ENCODE data around the gene LGALS3BP. TPM values are rescaled to one million over a fixed set of nuclear protein-coding genes. Genes with fewer than 3 reads are reported as not detected.

LGALS3BP gene
- total RNA-seq, 1 donor from 2014 or later: 78.5 TPM

- no peak overlapping the region for H3K4me3 Mint-ChIP-seq
- intact Hi-C loops (cut with micrococcal nuclease): no loop called here
- no peaks in the 10 kb centered on the region for H3K9me3 Mint-ChIP-seq
- DNase-seq (ENCODE audit: low spot score): no peak
- no peaks in the 10 kb centered on the region for H3K4me1 Mint-ChIP-seq (ENCODE audit: low read depth)
- peaks cover 25% of the 10 kb centered on the region for H3K36me3 Mint-ChIP-seq (ENCODE audit: low read depth)
- no peak overlapping the region for H3K27ac Mint-ChIP-seq
- no peaks in the 10 kb centered on the region for H3K27me3 Mint-ChIP-seq (ENCODE audit: insufficient read depth)
Measured at GRCh38 chr17:78999947-79000395, 20.2 kb upstream of the LGALS3BP start.

GRCh38 chr17:78999056-78999768 lies 19.5 kb upstream of the LGALS3BP start:
- intact Hi-C loops (cut with micrococcal nuclease): no loop called here
- peaks cover 25% of the 10 kb centered on the region for H3K36me3 Mint-ChIP-seq (ENCODE audit: low read depth)
- no peak for DNase-seq (ENCODE audit: low spot score)
- H3K4me1 Mint-ChIP-seq (ENCODE audit: low read depth): no peaks in the 10 kb centered on the region
- no peaks in the 10 kb centered on the region for H3K27me3 Mint-ChIP-seq (ENCODE audit: insufficient read depth)
- H3K9me3 Mint-ChIP-seq: no peaks in the 10 kb centered on the region
- no peak overlapping the region for H3K27ac Mint-ChIP-seq
- no peak overlapping the region for H3K4me3 Mint-ChIP-seq

- DNase-seq (ENCODE audit: low spot score): no peak
- Mint-ChIP-seq H3K4me3 (no peak overlapping the region), H3K27me3 (ENCODE audit: insufficient read depth) (no peaks in the 10 kb centered on the region), H3K4me1 (ENCODE audit: low read depth) (peaks cover 2% of the 10 kb centered on the region), H3K36me3 (ENCODE audit: low read depth) (peaks cover 28% of the 10 kb centered on the region), H3K9me3 (no peaks in the 10 kb centered on the region), H3K27ac (no peak overlapping the region)
- intact Hi-C loops (cut with micrococcal nuclease): no loop called here
Measured at GRCh38 chr17:78998311-78999055, 18.8 kb upstream of the LGALS3BP start.

GRCh38 chr17:78997881-78998280 lies 18.2 kb upstream of the LGALS3BP start:
- H3K4me3 Mint-ChIP-seq: no peak overlapping the region
- intact Hi-C loops (cut with micrococcal nuclease): no loop called here
- peaks cover 8% of the 10 kb centered on the region for H3K4me1 Mint-ChIP-seq (ENCODE audit: low read depth)
- H3K27me3 Mint-ChIP-seq (ENCODE audit: insufficient read depth): no peaks in the 10 kb centered on the region
- H3K9me3 Mint-ChIP-seq: no peaks in the 10 kb centered on the region
- H3K36me3 Mint-ChIP-seq (ENCODE audit: low read depth): peaks cover 32% of the 10 kb centered on the region
- H3K27ac Mint-ChIP-seq: no peak overlapping the region
- DNase-seq (ENCODE audit: low spot score): no peak

GRCh38 chr17:78997231-78997741 lies 17.6 kb upstream of the LGALS3BP start:
- H3K9me3 Mint-ChIP-seq: no peaks in the 10 kb centered on the region
- peaks cover 33% of the 10 kb centered on the region for H3K36me3 Mint-ChIP-seq (ENCODE audit: low read depth)
- no peak overlapping the region for H3K4me3 Mint-ChIP-seq
- H3K4me1 Mint-ChIP-seq (ENCODE audit: low read depth): peaks cover 9% of the 10 kb centered on the region
- no peaks in the 10 kb centered on the region for H3K27me3 Mint-ChIP-seq (ENCODE audit: insufficient read depth)
- no peak for DNase-seq (ENCODE audit: low spot score)
- intact Hi-C loops (cut with micrococcal nuclease): no loop called here
- H3K27ac Mint-ChIP-seq: no peak overlapping the region

GRCh38 chr17:78996781-78997201 lies 17.1 kb upstream of the LGALS3BP start:
- DNase-seq (ENCODE audit: low spot score): no peak
- no peak overlapping the region for H3K27ac Mint-ChIP-seq
- intact Hi-C loops (cut with micrococcal nuclease): no loop called here
- H3K36me3 Mint-ChIP-seq (ENCODE audit: low read depth): peaks cover 32% of the 10 kb centered on the region
- peaks cover 9% of the 10 kb centered on the region for H3K4me1 Mint-ChIP-seq (ENCODE audit: low read depth)
- no peak overlapping the region for H3K4me3 Mint-ChIP-seq
- no peaks in the 10 kb centered on the region for H3K27me3 Mint-ChIP-seq (ENCODE audit: insufficient read depth)
- no peaks in the 10 kb centered on the region for H3K9me3 Mint-ChIP-seq

- no peak for DNase-seq (ENCODE audit: low spot score)
- intact Hi-C loops (cut with micrococcal nuclease): no loop called here
- Mint-ChIP-seq H3K9me3 (no peaks in the 10 kb centered on the region), H3K27ac (no peak overlapping the region), H3K4me1 (ENCODE audit: low read depth) (peaks cover 9% of the 10 kb centered on the region), H3K4me3 (no peak overlapping the region), H3K27me3 (ENCODE audit: insufficient read depth) (no peaks in the 10 kb centered on the region), H3K36me3 (ENCODE audit: low read depth) (peaks cover 35% of the 10 kb centered on the region)
Measured at GRCh38 chr17:78995761-78996451, 16.2 kb upstream of the LGALS3BP start.

- Mint-ChIP-seq H3K27me3 (ENCODE audit: insufficient read depth) (no peaks in the 10 kb centered on the region), H3K27ac (no peak overlapping the region), H3K9me3 (no peaks in the 10 kb centered on the region), H3K36me3 (ENCODE audit: low read depth) (peaks cover 38% of the 10 kb centered on the region), H3K4me1 (ENCODE audit: low read depth) (peaks cover 9% of the 10 kb centered on the region), H3K4me3 (no peak overlapping the region)
- no peak for DNase-seq (ENCODE audit: low spot score)
- intact Hi-C loops (cut with micrococcal nuclease): no loop called here
Measured at GRCh38 chr17:78995022-78995760, 15.5 kb upstream of the LGALS3BP start.

- intact Hi-C loops (cut with micrococcal nuclease): no loop called here
- H3K36me3 Mint-ChIP-seq (ENCODE audit: low read depth): peaks cover 40% of the 10 kb centered on the region
- no peaks in the 10 kb centered on the region for H3K27me3 Mint-ChIP-seq (ENCODE audit: insufficient read depth)
- DNase-seq (ENCODE audit: low spot score): no peak
- H3K4me1 Mint-ChIP-seq (ENCODE audit: low read depth): peaks cover 9% of the 10 kb centered on the region
- H3K27ac Mint-ChIP-seq: no peak overlapping the region
- H3K4me3 Mint-ChIP-seq: no peak overlapping the region
- H3K9me3 Mint-ChIP-seq: no peaks in the 10 kb centered on the region
Measured at GRCh38 chr17:78993981-78994671, 14.4 kb upstream of the LGALS3BP start.

- DNase-seq (ENCODE audit: low spot score): no peak
- no peaks in the 10 kb centered on the region for H3K9me3 Mint-ChIP-seq
- H3K4me3 Mint-ChIP-seq: no peak overlapping the region
- peaks cover 9% of the 10 kb centered on the region for H3K4me1 Mint-ChIP-seq (ENCODE audit: low read depth)
- intact Hi-C loops (cut with micrococcal nuclease): no loop called here
- no peaks in the 10 kb centered on the region for H3K27me3 Mint-ChIP-seq (ENCODE audit: insufficient read depth)
- peaks cover 40% of the 10 kb centered on the region for H3K36me3 Mint-ChIP-seq (ENCODE audit: low read depth)
- no peak overlapping the region for H3K27ac Mint-ChIP-seq
Measured at GRCh38 chr17:78993241-78993956, 13.7 kb upstream of the LGALS3BP start.

- no peak for DNase-seq (ENCODE audit: low spot score)
- Mint-ChIP-seq H3K36me3 (ENCODE audit: low read depth) (peaks cover 40% of the 10 kb centered on the region), H3K4me3 (no peak overlapping the region), H3K27me3 (ENCODE audit: insufficient read depth) (no peaks in the 10 kb centered on the region), H3K4me1 (ENCODE audit: low read depth) (peaks cover 9% of the 10 kb centered on the region), H3K9me3 (no peaks in the 10 kb centered on the region), H3K27ac (no peak overlapping the region)
- intact Hi-C loops (cut with micrococcal nuclease): no loop called here
Measured at GRCh38 chr17:78992542-78993212, 13.0 kb upstream of the LGALS3BP start.

All from activated T-helper 1 cell treated with anti-CD3 and anti-CD28 coated beads, Interleukin-12 subunit alpha, Interleukin-12 subunit beta, Interleukin-2, Interleukin-4 antibody, amounts not matched to agents 30 ng/mL and 10 ng/mL and 1 ng/mL, durations not matched to agents 14 hours and 24 hours and 36 hours (primary cell).